ENCODE data around the gene DEFB124.
"Not testable (repeated sequence)": the region's sequence is repeated elsewhere in the genome, so short reads cannot be mapped to it uniquely, and the experiment has no call there.

DEFB124 gene

GRCh38 chr20:31472395-31473330 is 2.3 kb downstream of the DEFB124 start:
- no peak overlapping the region for H3K4me3 Mint-ChIP-seq
- peaks cover 4% of the 10 kb centered on the region for H3K36me3 Mint-ChIP-seq (ENCODE audit: low read depth)
- H3K27me3 Mint-ChIP-seq (ENCODE audit: low read depth): peaks cover 6% of the 10 kb centered on the region
- no peaks in the 10 kb centered on the region for H3K4me1 Mint-ChIP-seq
- no peak overlapping the region for H3K27ac Mint-ChIP-seq
- H3K9me3 Mint-ChIP-seq: peaks cover 22% of the 10 kb centered on the region
- TF ChIP-seq CTCF (IDR thresholded peaks at IDR 0.05; ENCODE audit: unreplicated experiment in 3 of 3): no peak

GRCh38 chr20:31470946-31471345 is 4.0 kb downstream of the DEFB124 start:
- H3K36me3 Mint-ChIP-seq (ENCODE audit: low read depth); H3K27me3 Mint-ChIP-seq (ENCODE audit: low read depth); H3K4me1 Mint-ChIP-seq; H3K4me3 Mint-ChIP-seq; H3K27ac Mint-ChIP-seq: not testable (repeated sequence)
- peaks cover 22% of the 10 kb centered on the region for H3K9me3 Mint-ChIP-seq

GRCh38 chr20:31454361-31454760 is 20.6 kb downstream of the DEFB124 start:
- no peaks in the 10 kb centered on the region for H3K4me1 Mint-ChIP-seq

GRCh38 chr20:31452575-31452974 is 22.4 kb downstream of the DEFB124 start:
- H3K4me1 Mint-ChIP-seq: no peaks in the 10 kb centered on the region
- peaks cover 18% of the 10 kb centered on the region for H3K9me3 Mint-ChIP-seq
- no peak for TF ChIP-seq CTCF (IDR thresholded peaks at IDR 0.05; ENCODE audit: unreplicated experiment in 3 of 3)
- no peak overlapping the region for H3K27ac Mint-ChIP-seq
- H3K27me3 Mint-ChIP-seq (ENCODE audit: low read depth): no peaks in the 10 kb centered on the region
- no peak overlapping the region for H3K4me3 Mint-ChIP-seq
- no peaks in the 10 kb centered on the region for H3K36me3 Mint-ChIP-seq (ENCODE audit: low read depth)

More at GRCh38 chr20:31454361-31454760, 20.6 kb downstream of the DEFB124 start:
- Mint-ChIP-seq H3K27ac (no peak overlapping the region), H3K9me3 (peaks cover 8% of the 10 kb centered on the region), H3K4me3 (no peak overlapping the region), H3K36me3 (ENCODE audit: low read depth) (no peaks in the 10 kb centered on the region), H3K27me3 (ENCODE audit: low read depth) (no peaks in the 10 kb centered on the region)
- TF ChIP-seq CTCF (IDR thresholded peaks at IDR 0.05; ENCODE audit: unreplicated experiment in 3 of 3): no peak

GRCh38 chr20:31449511-31450414 is 25.2 kb downstream of the DEFB124 start:
- Mint-ChIP-seq H3K9me3 (peaks cover 21% of the 10 kb centered on the region), H3K4me1 (no peaks in the 10 kb centered on the region), H3K36me3 (ENCODE audit: low read depth) (no peaks in the 10 kb centered on the region), H3K27ac (no peak overlapping the region), H3K4me3 (no peak overlapping the region), H3K27me3 (ENCODE audit: low read depth) (no peaks in the 10 kb centered on the region)
- no peak for TF ChIP-seq CTCF (IDR thresholded peaks at IDR 0.05; ENCODE audit: unreplicated experiment in 3 of 3)

Measured in nephron (organoid).